ENCODE data around the gene RNF135. TPM values are rescaled to one million over a fixed set of nuclear protein-coding genes. Genes with fewer than 3 reads are reported as not detected.
"Not testable (repeated sequence)": the region's sequence is repeated elsewhere in the genome, so short reads cannot be mapped to it uniquely, and the experiment has no call there.

RNF135 gene
- total RNA-seq, 1 experiment from 2014 or later: 23.4 TPM

- Histone ChIP-seq H3K9me3 (ENCODE audit: insufficient read depth, low read depth) (no peaks in the 10 kb centered on the region), H3K36me3 (ENCODE audit: low read depth) (no peaks in the 10 kb centered on the region), H4K20me1 (ENCODE audit: insufficient read depth) (no peaks in the 10 kb centered on the region; the same call in 1 of the 2 replicates), H3K9me2 (ENCODE audit: insufficient read depth) (no peaks in the 10 kb centered on the region), H3K4me2 (peak overlapping the region; percentile 78), H2AFZ (peak overlapping the region; percentile 91), H3F3A (ENCODE audit: insufficient read depth, low read depth) (peaks cover 22% of the 10 kb centered on the region), H3K79me2 (ENCODE audit: low read depth) (peaks cover 34% of the 10 kb centered on the region), H3K4me3 (peak overlapping the region; percentile 88), H3K27ac (peak overlapping the region; percentile 78), H3K27me3 (ENCODE audit: insufficient read depth, low read depth) (no peaks in the 10 kb centered on the region), H3K4me1 (replicated peaks; ENCODE audit: insufficient read depth) (peaks cover 15% of the 10 kb centered on the region; the same call in 1 of the 2 replicates)
- POLR2A ChIA-PET (ENCODE audit: unreplicated experiment): interaction anchor here (0.6 kb wide), 1 partner anchor 493 kb away, joined by 7 read pairs; the partner anchor contains the start of gene GOSR1
- TSS peak; percentile 80 for BruUV-seq (replicated peaks)
- intact Hi-C loops (cut with micrococcal nuclease; ENCODE audit: unreplicated experiment): loop anchor here (1.0 to 5.0 kb wide), 2 partner anchors 48 to 64 kb away; partner anchors contain the start of genes ADAP2 and TEFM
- no peak for TF ChIP-seq EZH2 (IDR thresholded peaks at IDR 0.05; ENCODE audit: low read depth)
- TF ChIP-seq CTCF (conservative IDR thresholded peaks at IDR 0.05): no peak
- CTCF ChIA-PET: interaction anchor here (0.6 kb wide), 2 partner anchors 220 to 953 kb away, joined by 3 read pairs; no protein-coding TSS in a partner anchor
- DNase-seq: peak in 1 of 2 experiments; percentile 39
Observed at GRCh38 chr17:30969989-30970830, 629 bp upstream of the RNF135 start.

GRCh38 chr17:30975042-30975820 is 4.4 kb downstream of the RNF135 start:
- Histone ChIP-seq H4K20me1 (ENCODE audit: insufficient read depth) (peaks cover 7% of the 10 kb centered on the region; the same call in 1 of the 2 replicates), H3K79me2 (ENCODE audit: low read depth) (peaks cover 34% of the 10 kb centered on the region), H3K4me1 (replicated peaks; ENCODE audit: insufficient read depth) (peaks cover 6% of the 10 kb centered on the region; the same call in 1 of the 2 replicates), H3K9me3 (ENCODE audit: insufficient read depth, low read depth) (no peaks in the 10 kb centered on the region), H3F3A (ENCODE audit: insufficient read depth, low read depth) (peaks cover 23% of the 10 kb centered on the region), H3K27me3 (ENCODE audit: insufficient read depth, low read depth) (no peaks in the 10 kb centered on the region), H3K9me2 (ENCODE audit: insufficient read depth) (no peaks in the 10 kb centered on the region), H3K27ac (no peak overlapping the region), H3K4me3 (no peak overlapping the region), H2AFZ (no peak overlapping the region), H3K36me3 (ENCODE audit: low read depth) (no peaks in the 10 kb centered on the region), H3K4me2 (no peak overlapping the region)
- POLR2A ChIA-PET (ENCODE audit: unreplicated experiment): interaction anchor here (0.6 kb wide), 1 partner anchor 10 kb away, joined by 4 read pairs; no protein-coding TSS in a partner anchor
- BruUV-seq (replicated peaks): no TSS peak
- DNase-seq: no peak
- CTCF ChIA-PET: no interaction called here
- intact Hi-C loops (cut with micrococcal nuclease; ENCODE audit: unreplicated experiment): no loop called here
- no peak for TF ChIP-seq EZH2 (IDR thresholded peaks at IDR 0.05; ENCODE audit: low read depth)
- no peak for TF ChIP-seq CTCF (conservative IDR thresholded peaks at IDR 0.05)

DNA sequence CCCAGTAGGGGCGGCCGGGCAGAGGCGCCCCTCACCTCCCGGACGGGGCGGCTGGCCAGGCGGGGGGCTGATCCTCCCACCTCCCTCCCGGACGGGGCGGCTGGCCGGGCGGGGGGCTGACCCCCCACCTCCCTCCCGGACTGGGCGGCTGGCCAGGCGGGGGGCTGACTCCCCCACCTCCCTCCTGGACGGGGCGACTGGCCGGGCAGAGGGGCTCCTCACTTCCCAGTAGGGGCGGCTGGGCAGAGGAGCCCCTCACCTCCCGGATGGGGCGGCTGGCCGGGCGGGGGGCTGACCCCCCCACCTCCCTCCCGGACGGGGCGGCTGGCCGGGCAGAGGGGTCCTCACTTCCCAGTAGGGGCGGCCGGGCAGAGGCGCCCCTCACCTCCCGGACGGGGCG is 9.1 kb downstream of the RNF135 start:
- H2AFZ ChIP-seq; H3K36me3 ChIP-seq (ENCODE audit: low read depth); CTCF ChIA-PET; H4K20me1 ChIP-seq (ENCODE audit: insufficient read depth); POLR2A ChIA-PET (ENCODE audit: unreplicated experiment); H3K27ac ChIP-seq; DNase-seq; H3K27me3 ChIP-seq (ENCODE audit: insufficient read depth, low read depth); H3K79me2 ChIP-seq (ENCODE audit: low read depth); H3K9me2 ChIP-seq (ENCODE audit: insufficient read depth); BruUV-seq (replicated peaks); H3K4me2 ChIP-seq; H3K9me3 ChIP-seq (ENCODE audit: insufficient read depth, low read depth); H3F3A ChIP-seq (ENCODE audit: insufficient read depth, low read depth); H3K4me3 ChIP-seq; intact Hi-C loops (cut with micrococcal nuclease; ENCODE audit: unreplicated experiment); H3K4me1 ChIP-seq (replicated peaks; ENCODE audit: insufficient read depth): not testable (repeated sequence)
